Left lung (tissue), 10 donors: ENCODE data around the gene GABRG3. TPM values are rescaled to one million over a fixed set of nuclear protein-coding genes. Genes with fewer than 3 reads are reported as not detected.

Experiments used
- ATAC-seq: fragments of 200-7000 bp; cut with Tn5 transposase; one replicate; pipeline ENCODE4 v1.9.1; 2020; ENCODE audit warnings: moderate library complexity
- DNase-seq, 4 donors: peaks; one replicate each; pipeline ENCODE4 v3.0.0-alpha.2; 2013 to 2020
- H3K27ac ChIP-seq, 2 donors: fragments of 200-600 bp; sonication (generic) in 1 of 2; one replicate each; pipeline versions ENCODE4 v1.5.0 to v1.8.0; 2020 to 2021
- H3K27me3 ChIP-seq, 2 donors: fragments of 200-600 bp; sonication (generic) in 1 of 2; one replicate each; pipeline versions ENCODE4 v1.5.0 to v1.8.0; 2020 to 2021
- H3K36me3 ChIP-seq, 2 donors: fragments of 200-600 bp; sonication (generic) in 1 of 2; one replicate each; pipeline versions ENCODE4 v1.5.0 to v1.8.0; 2020 to 2021
- H3K4me1 ChIP-seq, 2 donors: fragments of 200-600 bp; one replicate each; pipeline ENCODE4 v1.8.0; 2021
- H3K4me3 ChIP-seq, 2 donors: fragments of 200-600 bp; sonication (generic) in 1 of 2; one replicate each; pipeline versions ENCODE4 v1.5.0 to v1.8.0; 2020 to 2021; ENCODE audit warnings: mild to moderate bottlenecking in 1 of 2
- H3K9me3 ChIP-seq, 2 donors: fragments of 200-600 bp; sonication (generic) in 1 of 2; one replicate each; pipeline versions ENCODE4 v1.5.0 to v1.8.0; 2020 to 2021
- CTCF ChIP-seq, 2 donors: fragments of 200-600 bp; sonication (generic) in 1 of 2; IDR thresholded peaks; one replicate each; pipeline versions ENCODE4 v1.5.0 to v1.8.0; 2021; ENCODE audit warnings: antibody characterized with exemption in 2 of 2
- intact Hi-C, 2 donors: fragments of 100-400 bp; cut with DNase I; formaldehyde crosslinking; loops; one replicate each; pipeline versions ENCODE4 v1.11.2 to v1.14.2; 2022
- polyA plus RNA-seq, 6 donors: library from polyadenylated mRNA; unstranded; fragments of 120-200 nt; gene quantifications; one replicate each; pipeline ENCODE4 v1.2.1, GENCODE V29; 2013; ENCODE audit not compliant: insufficient read length in 6 of 6
- total RNA-seq, 2 donors: library from RNA; stranded (reverse); fragmentation: NEBNext Ultra II Directional; extraction: Animal tissue kit (Norgen Biotek cat#: 25700); gene quantifications; one replicate each; pipeline ENCODE4 v1.2.1, GENCODE V29; 2021
- donor health status: DM: no; HTN: yes; CAD: no.
- donor health status: DM: no; HTN: no; CAD: no.

The GABRG3 gene
- total and polyA plus RNA-seq, 8 donors = 0.23 to 13.8 (median 10.3) TPM; not detected in 1

- Histone ChIP-seq H3K27me3 (no peaks in the 10 kb centered on the region), H3K27ac (no peak overlapping the region), H3K4me1 (no peaks in the 10 kb centered on the region), H3K4me3 (no peak overlapping the region), H3K9me3 (no peaks in the 10 kb centered on the region), H3K36me3 (no peaks in the 10 kb centered on the region)
- DNase-seq = no peak
- no peak for TF ChIP-seq CTCF (IDR thresholded peaks at IDR 0.05)
- intact Hi-C loops = no loop called here
- no peak for ATAC-seq
Measured at GRCh38 chr15:27036210-27036609, 65.2 kb downstream of the GABRG3 start.

GRCh38 chr15:27037501-27037900 lies 66.5 kb downstream of the GABRG3 start:
- ATAC-seq (no peak), DNase-seq (no peak)
- Histone ChIP-seq H3K9me3 (no peaks in the 10 kb centered on the region), H3K4me1 (no peaks in the 10 kb centered on the region), H3K36me3 (no peaks in the 10 kb centered on the region), H3K4me3 (no peak overlapping the region), H3K27me3 (no peaks in the 10 kb centered on the region), H3K27ac (no peak overlapping the region)
- intact Hi-C loops = no loop called here
- no peak for TF ChIP-seq CTCF (IDR thresholded peaks at IDR 0.05)

GRCh38 chr15:27039152-27039551 lies 68.2 kb downstream of the GABRG3 start:
- no peak overlapping the region for H3K4me3 ChIP-seq
- DNase-seq (no peak), ATAC-seq (no peak)
- no peak for TF ChIP-seq CTCF (IDR thresholded peaks at IDR 0.05)
- no peak overlapping the region for H3K27ac ChIP-seq
- H3K36me3 ChIP-seq = no peaks in the 10 kb centered on the region
- no peaks in the 10 kb centered on the region for H3K27me3 ChIP-seq
- no peaks in the 10 kb centered on the region for H3K9me3 ChIP-seq
- H3K4me1 ChIP-seq = no peaks in the 10 kb centered on the region
- intact Hi-C loops = no loop called here

- ATAC-seq (no peak), DNase-seq (no peak)
- Histone ChIP-seq H3K27ac (no peak overlapping the region), H3K4me3 (no peak overlapping the region), H3K36me3 (no peaks in the 10 kb centered on the region), H3K4me1 (no peaks in the 10 kb centered on the region), H3K27me3 (no peaks in the 10 kb centered on the region), H3K9me3 (no peaks in the 10 kb centered on the region)
- intact Hi-C loops = no loop called here
- no peak for TF ChIP-seq CTCF (IDR thresholded peaks at IDR 0.05)
Measured at GRCh38 chr15:27042230-27042629, 71.2 kb downstream of the GABRG3 start.

GRCh38 chr15:27042646-27043045 lies 71.7 kb downstream of the GABRG3 start:
- H3K36me3 ChIP-seq = no peaks in the 10 kb centered on the region

More at GRCh38 chr15:27042646-27043045, 71.7 kb downstream of the GABRG3 start:
- no peak overlapping the region for H3K27ac ChIP-seq
- no peaks in the 10 kb centered on the region for H3K27me3 ChIP-seq
- DNase-seq = no peak
- H3K4me1 ChIP-seq = no peaks in the 10 kb centered on the region
- ATAC-seq = no peak
- intact Hi-C loops = no loop called here
- no peaks in the 10 kb centered on the region for H3K9me3 ChIP-seq
- no peak overlapping the region for H3K4me3 ChIP-seq
- TF ChIP-seq CTCF (IDR thresholded peaks at IDR 0.05) = no peak
